CD8-positive, alpha-beta memory T cell (primary cell): ENCODE results near the gene ITSN1. TPM values are rescaled to one million over a fixed set of nuclear protein-coding genes. Genes with fewer than 3 reads are reported as not detected.

Source experiments
- CTCF ChIA-PET: fragments of 350-600 bp; sonication (Branson Sonifier 250); formaldehyde crosslinking; loops from one replicate; lab custom pipeline; 2021; ENCODE audit warnings: antibody characterized with exemption; lab: Charles Lee
- POLR2A ChIA-PET: fragments of 350-600 bp; sonication (Branson Sonifier 250); formaldehyde crosslinking; loops from one replicate; lab custom pipeline; 2021; ENCODE audit warnings: antibody characterized with exemption; lab: Charles Lee
- DNase-seq, 5 donors: peaks; one replicate each; pipeline versions ENCODE4 v3.0.0 to v3.0.0-alpha.2; 2020 to 2022; ENCODE audit warnings: mixed read lengths in 1 of 5
- H3K27ac ChIP-seq: one replicate; pipeline ENCODE4 v1.7.0; 2013; ENCODE audit warnings: low read depth, mild to moderate bottlenecking, low read length, moderate library complexity
- H3K27me3 ChIP-seq: 2 replicates; pipeline ENCODE4 v1.7.0; 2013; ENCODE audit warnings: low read length, mild to moderate bottlenecking; ENCODE audit not compliant: insufficient read depth, poor library complexity, severe bottlenecking
- H3K36me3 ChIP-seq: 2 replicates; pipeline ENCODE4 v1.7.0; 2013; ENCODE audit warnings: mild to moderate bottlenecking, low read length, moderate library complexity; ENCODE audit not compliant: insufficient read depth
- H3K4me1 ChIP-seq: 2 replicates; pipeline ENCODE4 v1.7.0; 2013; ENCODE audit warnings: mild to moderate bottlenecking, low read length, moderate library complexity; ENCODE audit not compliant: insufficient read depth
- H3K4me3 ChIP-seq: 2 replicates; pipeline ENCODE4 v1.7.0; 2013; ENCODE audit warnings: mild to moderate bottlenecking, low read length
- H3K9me3 ChIP-seq: 2 replicates; pipeline ENCODE4 v1.7.0; 2013; ENCODE audit warnings: mild to moderate bottlenecking, low read length
- H3K27ac Mint-ChIP-seq, 8 donors: one replicate each; pipeline ENCODE4 v1.8.0; 2020 to 2021; ENCODE audit warnings: mixed read lengths in 8 of 8, mild to moderate bottlenecking in 6 of 8, inconsistent platforms in 3 of 8, moderate library complexity in 3 of 8
- H3K27me3 Mint-ChIP-seq, 2 donors: one replicate each; pipeline ENCODE4 v1.8.0; 2020 to 2021; ENCODE audit warnings: mixed read lengths in 2 of 2, mild to moderate bottlenecking in 1 of 2, moderate library complexity in 1 of 2
- H3K36me3 Mint-ChIP-seq, 3 donors: one replicate each; pipeline ENCODE4 v1.8.0; 2020 to 2021; ENCODE audit warnings: mixed read lengths in 3 of 3, inconsistent platforms in 1 of 3, mild to moderate bottlenecking in 1 of 3
- H3K4me1 Mint-ChIP-seq, 3 donors: one replicate each; pipeline ENCODE4 v1.8.0; 2020 to 2021; ENCODE audit warnings: mixed read lengths in 3 of 3, inconsistent platforms in 1 of 3, mild to moderate bottlenecking in 1 of 3
- H3K4me3 Mint-ChIP-seq, 7 donors: one replicate each; pipeline ENCODE4 v1.8.0; 2020 to 2021; ENCODE audit warnings: mixed read lengths in 7 of 7, mild to moderate bottlenecking in 6 of 7, moderate library complexity in 4 of 7, inconsistent platforms in 2 of 7
- H3K9me3 Mint-ChIP-seq, 5 donors: one replicate each; pipeline ENCODE4 v1.8.0; 2020 to 2022; ENCODE audit warnings: mixed read lengths in 5 of 5, mild to moderate bottlenecking in 3 of 5, moderate library complexity in 2 of 5, inconsistent platforms in 1 of 5
- polyA plus RNA-seq: library from polyadenylated mRNA; unstranded; fragments of 300-500 nt; fragmentation: Illumina TruSeq; gene quantifications from one replicate; pipeline ENCODE4 v1.2.3, GENCODE V29; 2021
- total RNA-seq, 2 experiments: library from RNA; stranded (reverse); gene quantifications; one replicate each; pipeline ENCODE4 v1.2.3, GENCODE V29; 2021

ITSN1 gene
- total and polyA plus RNA-seq, 3 experiments from 2014 or later, result 2.7 to 5.5 (median 4.9) TPM

GRCh38 chr21:33644383-33645074 is 2.2 kb downstream of the ITSN1 start:
- ChIA-PET CTCF (no interaction called here), POLR2A (no interaction called here)
- Mint-ChIP-seq H3K9me3 (no peaks in the 10 kb centered on the region), H3K36me3 (peaks cover 0 to 12% (median 0%) of the 10 kb centered on the region in 3 donors), H3K4me3 (peak overlapping the region in 2 of 7 donors; percentile 92 to 95), H3K4me1 (peaks cover 15 to 23% (median 22%) of the 10 kb centered on the region in 3 donors), H3K27me3 (peaks cover 15 to 25% of the 10 kb centered on the region in 2 donors), H3K27ac (peak overlapping the region in 1 of 8 donors; percentile 29)
- DNase-seq, result no peak
- Histone ChIP-seq H3K4me1 (peaks cover 13% of the 10 kb centered on the region), H3K27me3 (no peaks in the 10 kb centered on the region), H3K36me3 (no peaks in the 10 kb centered on the region), H3K27ac (no peak overlapping the region), H3K9me3 (no peaks in the 10 kb centered on the region), H3K4me3 (no peak overlapping the region)

GRCh38 chr21:33645730-33646129 is 3.4 kb downstream of the ITSN1 start:
- H3K4me1 Mint-ChIP-seq, result peaks cover 15 to 18% (median 17%) of the 10 kb centered on the region in 3 donors
- no peak overlapping the region for H3K4me3 Mint-ChIP-seq
- POLR2A ChIA-PET, result no interaction called here
- H3K27me3 Mint-ChIP-seq, result peaks cover 15 to 29% of the 10 kb centered on the region in 2 donors
- Histone ChIP-seq H3K4me3 (no peak overlapping the region), H3K27ac (no peak overlapping the region), H3K4me1 (peaks cover 5% of the 10 kb centered on the region), H3K9me3 (no peaks in the 10 kb centered on the region), H3K36me3 (no peaks in the 10 kb centered on the region), H3K27me3 (no peaks in the 10 kb centered on the region)
- H3K9me3 Mint-ChIP-seq, result no peaks in the 10 kb centered on the region
- H3K27ac Mint-ChIP-seq, result no peak overlapping the region
- CTCF ChIA-PET, result no interaction called here
- DNase-seq, result no peak
- H3K36me3 Mint-ChIP-seq, result peaks cover 0 to 12% (median 0%) of the 10 kb centered on the region in 3 donors

- Histone ChIP-seq H3K27ac (no peak overlapping the region), H3K4me3 (no peak overlapping the region), H3K27me3 (no peaks in the 10 kb centered on the region), H3K4me1 (no peaks in the 10 kb centered on the region), H3K9me3 (no peaks in the 10 kb centered on the region), H3K36me3 (no peaks in the 10 kb centered on the region)
- no peak overlapping the region for H3K27ac Mint-ChIP-seq
- peaks cover 8 to 11% (median 8%) of the 10 kb centered on the region in 3 donors for H3K4me1 Mint-ChIP-seq
- CTCF ChIA-PET, result no interaction called here
- DNase-seq, result no peak
- peaks cover 0 to 3% (median 0%) of the 10 kb centered on the region in 3 donors for H3K36me3 Mint-ChIP-seq
- POLR2A ChIA-PET, result no interaction called here
- H3K4me3 Mint-ChIP-seq, result peak overlapping the region in 1 of 7 donors; percentile 1
- H3K27me3 Mint-ChIP-seq, result peaks cover 15 to 29% of the 10 kb centered on the region in 2 donors
- no peaks in the 10 kb centered on the region for H3K9me3 Mint-ChIP-seq
Observed at GRCh38 chr21:33647587-33647986, 5.3 kb downstream of the ITSN1 start.

GRCh38 chr21:33648555-33648954 is 6.3 kb downstream of the ITSN1 start:
- DNase-seq, result no peak
- Mint-ChIP-seq H3K36me3 (no peaks in the 10 kb centered on the region), H3K27me3 (peaks cover 15 to 24% of the 10 kb centered on the region in 2 donors), H3K9me3 (no peaks in the 10 kb centered on the region), H3K27ac (no peak overlapping the region), H3K4me3 (no peak overlapping the region), H3K4me1 (peaks cover 3 to 7% (median 4%) of the 10 kb centered on the region in 3 donors)
- no peaks in the 10 kb centered on the region for H3K9me3 ChIP-seq
- CTCF ChIA-PET, result no interaction called here
- no peaks in the 10 kb centered on the region for H3K36me3 ChIP-seq
- H3K27me3 ChIP-seq, result no peaks in the 10 kb centered on the region
- POLR2A ChIA-PET, result no interaction called here
- H3K4me1 ChIP-seq, result no peaks in the 10 kb centered on the region
- no peak overlapping the region for H3K4me3 ChIP-seq
- H3K27ac ChIP-seq, result no peak overlapping the region

- Mint-ChIP-seq H3K4me1 (peaks cover 0 to 4% (median 0%) of the 10 kb centered on the region in 3 donors), H3K36me3 (peaks cover 0 to 1% (median 0%) of the 10 kb centered on the region in 3 donors), H3K4me3 (no peak overlapping the region), H3K27me3 (peaks cover 7 to 11% of the 10 kb centered on the region in 2 donors), H3K9me3 (no peaks in the 10 kb centered on the region), H3K27ac (no peak overlapping the region)
- Histone ChIP-seq H3K4me1 (no peaks in the 10 kb centered on the region), H3K27me3 (no peaks in the 10 kb centered on the region), H3K4me3 (no peak overlapping the region), H3K36me3 (no peaks in the 10 kb centered on the region), H3K9me3 (no peaks in the 10 kb centered on the region), H3K27ac (no peak overlapping the region)
- ChIA-PET POLR2A (no interaction called here), CTCF (interaction anchor here (1.4 kb wide), 1 partner anchor 14 kb away, joined by 3 read pairs; no protein-coding TSS in a partner anchor)
- no peak for DNase-seq
Observed at GRCh38 chr21:33650230-33650629, 7.9 kb downstream of the ITSN1 start.

GRCh38 chr21:33650929-33651509 is 8.7 kb downstream of the ITSN1 start:
- Histone ChIP-seq H3K27ac (no peak overlapping the region), H3K4me3 (no peak overlapping the region), H3K27me3 (no peaks in the 10 kb centered on the region), H3K36me3 (no peaks in the 10 kb centered on the region), H3K4me1 (no peaks in the 10 kb centered on the region), H3K9me3 (no peaks in the 10 kb centered on the region)
- Mint-ChIP-seq H3K36me3 (peaks cover 0 to 1% (median 0%) of the 10 kb centered on the region in 3 donors), H3K9me3 (no peaks in the 10 kb centered on the region), H3K27ac (no peak overlapping the region), H3K4me3 (no peak overlapping the region), H3K4me1 (peaks cover 0 to 4% (median 0%) of the 10 kb centered on the region in 3 donors), H3K27me3 (peaks cover 7 to 15% of the 10 kb centered on the region in 2 donors)
- ChIA-PET POLR2A (no interaction called here), CTCF (interaction anchor here (0.6 to 1.4 kb wide), 2 partner anchors 13 to 1172 kb away, joined by 3 read pairs; no protein-coding TSS in a partner anchor)
- no peak for DNase-seq

GRCh38 chr21:33651965-33652680 is 9.8 kb downstream of the ITSN1 start:
- Mint-ChIP-seq H3K9me3 (no peaks in the 10 kb centered on the region), H3K4me3 (no peak overlapping the region), H3K27ac (peak overlapping the region in 1 of 8 donors; percentile 25), H3K4me1 (peaks cover 0 to 4% (median 0%) of the 10 kb centered on the region in 3 donors), H3K36me3 (peaks cover 0 to 1% (median 0%) of the 10 kb centered on the region in 3 donors), H3K27me3 (peaks cover 6 to 18% of the 10 kb centered on the region in 2 donors)
- CTCF ChIA-PET, result no interaction called here
- no peaks in the 10 kb centered on the region for H3K36me3 ChIP-seq
- H3K4me3 ChIP-seq, result no peak overlapping the region
- no peak overlapping the region for H3K27ac ChIP-seq
- no peaks in the 10 kb centered on the region for H3K27me3 ChIP-seq
- no peaks in the 10 kb centered on the region for H3K9me3 ChIP-seq
- DNase-seq, result no peak
- H3K4me1 ChIP-seq, result no peaks in the 10 kb centered on the region
- POLR2A ChIA-PET, result no interaction called here

- Mint-ChIP-seq H3K4me1 (peaks cover 0 to 4% (median 0%) of the 10 kb centered on the region in 3 donors), H3K36me3 (peaks cover 0 to 4% (median 1%) of the 10 kb centered on the region in 3 donors)
- POLR2A ChIA-PET, result no interaction called here
Observed at GRCh38 chr21:33654412-33654811, 12.1 kb downstream of the ITSN1 start.

More at GRCh38 chr21:33654412-33654811, 12.1 kb downstream of the ITSN1 start:
- CTCF ChIA-PET, result no interaction called here
- Histone ChIP-seq H3K4me3 (no peak overlapping the region), H3K36me3 (no peaks in the 10 kb centered on the region), H3K4me1 (no peaks in the 10 kb centered on the region), H3K9me3 (no peaks in the 10 kb centered on the region), H3K27ac (no peak overlapping the region), H3K27me3 (no peaks in the 10 kb centered on the region)
- H3K27ac Mint-ChIP-seq, result no peak overlapping the region
- DNase-seq, result no peak
- H3K27me3 Mint-ChIP-seq, result peaks cover 0 to 22% of the 10 kb centered on the region in 2 donors
- H3K9me3 Mint-ChIP-seq, result no peaks in the 10 kb centered on the region
- no peak overlapping the region for H3K4me3 Mint-ChIP-seq
